SK-N-SH (cell line): ENCODE results near the gene ACP3. TPM values are rescaled to one million over a fixed set of nuclear protein-coding genes. Genes with fewer than 3 reads are reported as not detected.

ENCODE experiments used
- CTCF ChIA-PET: fragments of 300-600, 350-600 bp; formaldehyde crosslinking; extraction: SDS; loops from one replicate; lab custom pipeline; 2021; lab: Yijun Ruan, JAX
- POLR2A ChIA-PET: fragments of 350-600 bp; sonication (Branson Sonifier 250); formaldehyde crosslinking; extraction: SDS; loops from one replicate; lab custom pipeline; 2020; ENCODE audit warnings: antibody characterized with exemption, inconsistent platforms; lab: Yijun Ruan, JAX
- DNase-seq: peaks from one replicate; pipeline ENCODE4 v3.0.0; 2012
- H2AFZ ChIP-seq: fragments of 200-600 bp; sonication (generic); 2 replicates; pipeline ENCODE4 v1.8.1; 2016; ENCODE audit warnings: antibody characterized with exemption, mild to moderate bottlenecking, low read depth
- H3F3A ChIP-seq: fragments of 200-600 bp; sonication (generic); replicated peaks from 2 replicates; pipeline ENCODE3; 2016; ENCODE audit warnings: antibody characterized with exemption, mild to moderate bottlenecking; ENCODE audit not compliant: insufficient read depth
- H3K27ac ChIP-seq, 2 experiments: fragments of 200-500 bp in 1 of 2; fragments of 200-600 bp in 1 of 2; sonication (Bioruptor generic) in 1 of 2; sonication (generic), shearing (Covaris generic) in 1 of 2; 2 replicates each; pipeline versions ENCODE4 v1.5.1 to v1.6.1; 2014 to 2016; ENCODE audit warnings: low read depth in 2 of 2, inconsistent platforms in 1 of 2, low read length in 1 of 2, mild to moderate bottlenecking in 1 of 2, mixed read lengths in 1 of 2
- H3K27me3 ChIP-seq: fragments of 200-600 bp; sonication (generic), shearing (Covaris generic); 2 replicates; pipeline ENCODE4 v1.6.1; 2016; ENCODE audit warnings: mixed run types; ENCODE audit not compliant: insufficient read depth
- H3K36me3 ChIP-seq, 2 experiments: fragments of 200-500 bp in 1 of 2; fragments of 200-600 bp in 1 of 2; sonication (Bioruptor generic) in 1 of 2; sonication (generic) in 1 of 2; replicated peaks in 1 of 2; 2 replicates each; pipeline versions ENCODE3 to v1.5.1; 2014 to 2016; ENCODE audit warnings: low read length in 1 of 2, mild to moderate bottlenecking in 1 of 2; ENCODE audit not compliant: insufficient read depth in 2 of 2, control insufficient read depth in 1 of 2
- H3K4me1 ChIP-seq, 2 experiments: fragments of 200-500 bp in 1 of 2; fragments of 200-600 bp in 1 of 2; sonication (Bioruptor generic) in 1 of 2; sonication (generic), shearing (Covaris generic) in 1 of 2; 2 replicates each; pipeline versions ENCODE4 v1.5.1 to v1.6.1; 2014 to 2016; ENCODE audit warnings: low read depth in 1 of 2, low read length in 1 of 2, mixed run types in 1 of 2; ENCODE audit not compliant: insufficient read depth in 2 of 2, control insufficient read depth in 1 of 2
- H3K4me2 ChIP-seq: fragments of 200-600 bp; sonication (generic), shearing (Covaris generic); 2 replicates; pipeline ENCODE4 v1.6.1; 2017; ENCODE audit warnings: mixed run types
- H3K4me3 ChIP-seq, 2 experiments: fragments of 200-500 bp in 1 of 2; fragments of 200-600 bp in 1 of 2; sonication (Bioruptor generic) in 1 of 2; sonication (generic), shearing (Covaris generic) in 1 of 2; 2 replicates each; pipeline versions ENCODE4 v1.5.1 to v1.8.1; 2014 to 2016; ENCODE audit warnings: low read depth in 2 of 2, inconsistent platforms in 1 of 2, low read length in 1 of 2, mild to moderate bottlenecking in 1 of 2, mixed read lengths in 1 of 2, moderate library complexity in 1 of 2
- H3K79me2 ChIP-seq: fragments of 200-600 bp; sonication (generic); 2 replicates; pipeline ENCODE4 v1.8.1; 2017; ENCODE audit warnings: mild to moderate bottlenecking; ENCODE audit not compliant: insufficient read depth
- H3K9ac ChIP-seq: fragments of 200-600 bp; sonication (generic); 2 replicates; pipeline ENCODE4 v1.6.1; 2017; ENCODE audit warnings: mixed run types
- H3K9me2 ChIP-seq: fragments of 200-600 bp; sonication (generic); 2 replicates; pipeline ENCODE4 v1.6.1; 2017; ENCODE audit warnings: mixed run types
- H3K9me3 ChIP-seq: fragments of 200-600 bp; sonication (generic); 2 replicates; pipeline ENCODE4 v1.6.1; 2017; ENCODE audit warnings: mixed run types, mild to moderate bottlenecking, moderate library complexity
- H4K20me1 ChIP-seq: fragments of 200-600 bp; sonication (generic); 2 replicates; pipeline ENCODE4 v1.6.1; 2017; ENCODE audit warnings: mild to moderate bottlenecking, mixed run types; ENCODE audit not compliant: insufficient read depth
- CHD2 ChIP-seq: fragments of 150-350 bp; IDR thresholded peaks from 2 replicates; pipeline ENCODE4 v1.6.1; 2018; ENCODE audit warnings: low read length; ENCODE audit not compliant: partially characterized antibody
- EP300 ChIP-seq, 2 experiments: IDR thresholded peaks; 2 replicates each; pipeline versions ENCODE4 v1.4.0 to v1.6.1; 2012; ENCODE audit warnings: borderline replicate concordance in 1 of 2, low read depth in 1 of 2, low read length in 1 of 2
- EZH2phosphoT487 ChIP-seq: fragments of 200-600 bp; sonication (generic); IDR thresholded peaks from 2 replicates; pipeline ENCODE4 v1.6.1; 2017; ENCODE audit warnings: low read depth, mixed run types, mild to moderate bottlenecking, antibody characterized with exemption, moderate library complexity, borderline replicate concordance
- FOSL2 ChIP-seq: IDR thresholded peaks from 2 replicates; pipeline ENCODE4 v1.4.0; 2012; ENCODE audit warnings: low read depth, mild to moderate bottlenecking, moderate library complexity, borderline replicate concordance
- FOXJ3 ChIP-seq: sonication (generic); formaldehyde crosslinking; IDR thresholded peaks from 2 replicates; pipeline ENCODE4 v1.5.1; 2020; ENCODE audit warnings: mild to moderate bottlenecking, missing genetic modification reagents
- FOXM1 ChIP-seq: IDR thresholded peaks from 2 replicates; pipeline ENCODE4 v1.4.0; 2012; ENCODE audit warnings: low read depth, mild to moderate bottlenecking
- GATA2 ChIP-seq: sonication (generic); formaldehyde crosslinking; IDR thresholded peaks from 2 replicates; pipeline ENCODE4 v1.5.0; 2020; ENCODE audit warnings: mild to moderate bottlenecking, missing genetic modification reagents
- MEF2A ChIP-seq: IDR thresholded peaks from 2 replicates; pipeline ENCODE4 v1.4.0; 2012; ENCODE audit warnings: low read depth, borderline replicate concordance
- MXI1 ChIP-seq: IDR thresholded peaks from 2 replicates; pipeline ENCODE4 v1.6.1; 2012; ENCODE audit warnings: mild to moderate bottlenecking, low read depth, low read length, improper control_type of control experiment
- NFIC ChIP-seq: IDR thresholded peaks from 2 replicates; pipeline ENCODE4 v1.4.0; 2012; ENCODE audit warnings: borderline replicate concordance
- NRF1 ChIP-seq: IDR thresholded peaks from 2 replicates; pipeline ENCODE4 v1.6.1; 2012; ENCODE audit warnings: low read depth, mild to moderate bottlenecking, low read length
- POLR2AphosphoS5 ChIP-seq: IDR thresholded peaks from 2 replicates; pipeline ENCODE4 v1.6.1; 2012; ENCODE audit warnings: low read depth, low read length
- RCOR1 ChIP-seq: fragments of 150-350 bp; IDR thresholded peaks from 2 replicates; pipeline ENCODE4 v1.6.1; 2017; ENCODE audit warnings: antibody characterized with exemption, low read length
- REST ChIP-seq: IDR thresholded peaks from 2 replicates; pipeline ENCODE4 v1.6.1; 2012; ENCODE audit warnings: mild to moderate bottlenecking, low read depth, low read length, moderate library complexity
- TEAD4 ChIP-seq: IDR thresholded peaks from 2 replicates; pipeline ENCODE4 v1.4.0; 2012; ENCODE audit warnings: mild to moderate bottlenecking, borderline replicate concordance; ENCODE audit not compliant: insufficient read depth
- USF1 ChIP-seq: IDR thresholded peaks from 2 replicates; pipeline ENCODE4 v1.4.0; 2012; ENCODE audit warnings: low read depth, borderline replicate concordance
- YY1 ChIP-seq: IDR thresholded peaks from 2 replicates; pipeline ENCODE4 v1.4.0; 2012; ENCODE audit warnings: low read depth, mild to moderate bottlenecking
- ZBTB33 ChIP-seq: IDR thresholded peaks from 2 replicates; pipeline ENCODE4 v1.4.0; 2012; ENCODE audit warnings: low read depth, borderline replicate concordance
- WGBS: methylation state at CpG from one replicate; pipeline ENCODE4 v1.1.6; 2017; ENCODE audit warnings: low lambda C conversion rate; 5-methylcytosine and 5-hydroxymethylcytosine counted together
- polyA plus RNA-seq, 3 experiments: library from polyadenylated mRNA; depleted of rRNA; stranded (reverse); fragments of >200 nt; gene quantifications; 2 replicates each; pipeline ENCODE4 v1.2.3, GENCODE V29; 2012
- TF ChIP-seq, protein P1 (sequence below): IDR thresholded peaks from 2 replicates; pipeline ENCODE4 v1.4.0; 2012; ENCODE audit warnings: low read depth
- TF ChIP-seq, protein P2 (sequence below): fragments of 150-350 bp; IDR thresholded peaks from 2 replicates; pipeline ENCODE4 v1.6.1; 2017; ENCODE audit warnings: antibody characterized with exemption, low read length, low read depth, borderline replicate concordance

ACP3 gene
- polyA plus RNA-seq, 1 of the 3 experiments (the other 2 are of a cell fraction) = 0.30 TPM

DNA sequence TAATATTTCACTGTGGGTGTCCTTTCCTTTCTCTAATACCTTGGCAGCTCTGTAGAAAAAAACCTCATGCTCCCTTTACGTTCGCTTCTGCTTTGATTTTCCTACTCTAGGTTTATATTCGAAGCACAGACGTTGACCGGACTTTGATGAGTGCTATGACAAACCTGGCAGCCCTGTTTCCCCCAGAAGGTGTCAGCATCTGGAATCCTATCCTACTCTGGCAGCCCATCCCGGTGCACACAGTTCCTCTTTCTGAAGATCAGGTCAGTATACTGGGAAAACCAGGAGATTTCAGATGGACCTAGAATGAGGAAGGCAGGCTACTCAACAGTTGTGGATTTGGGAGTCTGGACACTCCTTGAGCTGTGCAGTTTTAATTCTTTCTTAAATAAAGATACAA is 14.9 kb downstream of the ACP3 start (continued):
- TF ChIP-seq ZBTB33 (no peak), TEAD4 (no peak)

DNA sequence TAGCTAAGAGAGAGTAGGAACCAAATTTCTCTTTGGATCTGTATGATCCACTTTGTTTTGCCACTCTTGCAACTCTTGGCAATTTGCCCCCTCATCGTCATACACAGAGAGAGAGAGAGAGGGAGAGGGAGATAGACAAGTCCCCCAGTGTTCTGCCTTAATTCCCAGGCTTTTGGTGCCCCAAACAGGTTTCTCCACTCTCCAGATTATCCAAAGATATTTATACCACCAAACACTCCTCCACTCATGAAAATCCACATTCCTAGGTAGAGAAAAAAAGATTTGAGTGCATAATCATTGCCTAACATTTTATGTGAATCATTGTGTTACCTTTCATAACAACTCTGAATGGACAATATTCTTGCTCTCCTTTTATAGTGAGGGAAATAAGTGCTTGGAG is 15.3 kb downstream of the ACP3 start:
- ChIA-PET POLR2A (no interaction called here), CTCF (interaction anchor here (1.5 to 2.3 kb wide), 2 partner anchors 10 to 19 kb away, joined by 4 to 9 read pairs; no protein-coding TSS in a partner anchor)
- no peaks in the 10 kb centered on the region for H3K9me3 ChIP-seq
- no peaks in the 10 kb centered on the region for H3K36me3 ChIP-seq
- TF ChIP-seq MEF2A (no peak), FOXM1 (no peak), POLR2AphosphoS5 (no peak), NFIC (no peak), GATA2 (no peak), NRF1 (no peak), CHD2 (no peak), FOXJ3 (CRISPR knock-in tag) (no peak), YY1 (no peak), REST (no peak), MXI1 (no peak), USF1 (no peak), RCOR1 (no peak), EP300 (IDR thresholded peaks at IDR 0.05; ENCODE audit: borderline replicate concordance in 1 of 2, low read depth in 1 of 2, low read length in 1 of 2) (no peak), FOSL2 (no peak), EZH2phosphoT487 (no peak)
- TF ChIP-seq, protein P1, sequence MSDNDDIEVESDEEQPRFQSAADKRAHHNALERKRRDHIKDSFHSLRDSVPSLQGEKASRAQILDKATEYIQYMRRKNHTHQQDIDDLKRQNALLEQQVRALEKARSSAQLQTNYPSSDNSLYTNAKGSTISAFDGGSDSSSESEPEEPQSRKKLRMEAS = no peak
- TF ChIP-seq, protein P2, sequence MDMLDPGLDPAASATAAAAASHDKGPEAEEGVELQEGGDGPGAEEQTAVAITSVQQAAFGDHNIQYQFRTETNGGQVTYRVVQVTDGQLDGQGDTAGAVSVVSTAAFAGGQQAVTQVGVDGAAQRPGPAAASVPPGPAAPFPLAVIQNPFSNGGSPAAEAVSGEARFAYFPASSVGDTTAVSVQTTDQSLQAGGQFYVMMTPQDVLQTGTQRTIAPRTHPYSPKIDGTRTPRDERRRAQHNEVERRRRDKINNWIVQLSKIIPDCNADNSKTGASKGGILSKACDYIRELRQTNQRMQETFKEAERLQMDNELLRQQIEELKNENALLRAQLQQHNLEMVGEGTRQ = no peak
- H3K4me1 ChIP-seq = no peaks in the 10 kb centered on the region
- no peaks in the 10 kb centered on the region for H3K79me2 ChIP-seq
- H4K20me1 ChIP-seq = no peaks in the 10 kb centered on the region
- no peak overlapping the region for H3K27ac ChIP-seq
- no peak overlapping the region for H2AFZ ChIP-seq
- no peaks in the 10 kb centered on the region for H3F3A ChIP-seq
- H3K9me2 ChIP-seq = no peaks in the 10 kb centered on the region
- no peak overlapping the region for H3K4me2 ChIP-seq
- H3K9ac ChIP-seq = no peak overlapping the region
- no peak overlapping the region for H3K4me3 ChIP-seq
- no peak for DNase-seq
- H3K27me3 ChIP-seq = 0 out of 2 replicates have a peak, but pooled peaks cover 6% of the 10 kb centered on the region
- WGBS = 80% methylated on average over 1 of the region's 1 CpG
